Prostate gland (tissue), 2 donors: ENCODE data around the gene CYP3A4. TPM values are rescaled to one million over a fixed set of nuclear protein-coding genes. Genes with fewer than 3 reads are reported as not detected.
"Not testable (repeated sequence)": the region's sequence is repeated elsewhere in the genome, so short reads cannot be mapped to it uniquely, and the experiment has no call there.

Experiments
- DNase-seq: peaks from one replicate; pipeline ENCODE4 v3.0.0-alpha.2; 2019; ENCODE audit warnings: low spot score
- H3K27ac ChIP-seq, 2 donors: fragments of 200-600 bp; sonication (generic); 2 replicates each; pipeline ENCODE4 v1.5.1; 2017 to 2019
- H3K27me3 ChIP-seq: fragments of 200-600 bp; sonication (generic); replicated peaks from 2 replicates; pipeline ENCODE4 v1.5.1; 2019; ENCODE audit not compliant: insufficient read depth
- H3K36me3 ChIP-seq, 2 donors: fragments of 200-600 bp; sonication (generic); 1 replicate in 1 of 2; 2 replicates in 1 of 2; pipeline versions ENCODE4 v1.5.1 to v1.8.1; 2017 to 2019
- H3K4me1 ChIP-seq: fragments of 200-600 bp; sonication (generic); replicated peaks from 2 replicates; pipeline ENCODE4 v1.5.1; 2019
- H3K4me3 ChIP-seq, 2 donors: fragments of 200-600 bp; sonication (generic); 2 replicates each; pipeline ENCODE4 v1.5.1; 2017 to 2019
- H3K9me3 ChIP-seq: fragments of 200-600 bp; sonication (generic); 2 replicates; pipeline ENCODE4 v1.5.1; 2017
- POLR2A ChIP-seq: fragments of 450-650 bp; IDR thresholded peaks from one replicate; pipeline ENCODE4 v1.6.1; 2016; ENCODE audit warnings: antibody characterized with exemption, mild to moderate bottlenecking
- POLR2AphosphoS5 ChIP-seq: sonication (generic); formaldehyde crosslinking; IDR thresholded peaks from one replicate; pipeline ENCODE4 v1.6.1; 2017; ENCODE audit warnings: antibody characterized with exemption
- WGBS: methylation state at CpG from one replicate; pipeline ENCODE4 v1.1.5; 2018; 5-methylcytosine and 5-hydroxymethylcytosine counted together
- intact Hi-C: fragments of 100-400 bp; cut with DNase I; formaldehyde crosslinking; loops from one replicate; pipeline ENCODE4 v1.14.2; 2022
- total RNA-seq, 2 donors: library from RNA; depleted of rRNA; stranded (reverse); fragments of >200 nt; gene quantifications; one replicate each; pipeline ENCODE4 v1.1.0, GENCODE V29; 2016
- TF ChIP-seq, protein P1 (sequence below), 4 experiments: fragments of 200-600 bp in 2 of 4; fragments of 450-650 bp in 2 of 4; sonication (generic) in 2 of 4; IDR thresholded peaks; 1 replicate in 3 of 4; 2 replicates in 1 of 4; pipeline ENCODE4 v1.5.1; 2016 to 2019; ENCODE audit warnings: antibody characterized with exemption in 4 of 4, mild to moderate bottlenecking in 2 of 4, moderate library complexity in 2 of 4

The CYP3A4 gene
- total RNA-seq, 2 donors from 2014 or later, result not detected

DNA sequence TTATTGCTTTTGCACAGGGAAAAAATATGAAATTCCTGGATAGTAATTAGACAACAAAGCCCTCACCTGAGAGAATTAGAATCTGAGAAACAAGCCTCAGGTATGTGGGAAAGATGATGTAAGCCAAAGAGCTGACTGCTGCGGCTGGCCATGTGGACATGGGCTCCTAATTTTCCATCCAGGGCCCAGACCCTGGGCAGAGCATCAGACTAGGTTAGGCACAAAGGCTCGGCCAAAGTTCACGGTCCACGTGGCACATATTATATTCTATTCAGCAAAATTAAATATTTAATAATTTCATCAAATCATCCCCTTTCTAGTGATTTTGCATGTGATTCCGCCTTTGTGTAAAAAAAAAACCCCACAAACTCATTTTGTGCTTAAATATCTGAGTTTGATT is 5.1 kb downstream of the CYP3A4 start:
- TF ChIP-seq POLR2AphosphoS5 (no peak), POLR2A (no peak)
- TF ChIP-seq, protein P1, sequence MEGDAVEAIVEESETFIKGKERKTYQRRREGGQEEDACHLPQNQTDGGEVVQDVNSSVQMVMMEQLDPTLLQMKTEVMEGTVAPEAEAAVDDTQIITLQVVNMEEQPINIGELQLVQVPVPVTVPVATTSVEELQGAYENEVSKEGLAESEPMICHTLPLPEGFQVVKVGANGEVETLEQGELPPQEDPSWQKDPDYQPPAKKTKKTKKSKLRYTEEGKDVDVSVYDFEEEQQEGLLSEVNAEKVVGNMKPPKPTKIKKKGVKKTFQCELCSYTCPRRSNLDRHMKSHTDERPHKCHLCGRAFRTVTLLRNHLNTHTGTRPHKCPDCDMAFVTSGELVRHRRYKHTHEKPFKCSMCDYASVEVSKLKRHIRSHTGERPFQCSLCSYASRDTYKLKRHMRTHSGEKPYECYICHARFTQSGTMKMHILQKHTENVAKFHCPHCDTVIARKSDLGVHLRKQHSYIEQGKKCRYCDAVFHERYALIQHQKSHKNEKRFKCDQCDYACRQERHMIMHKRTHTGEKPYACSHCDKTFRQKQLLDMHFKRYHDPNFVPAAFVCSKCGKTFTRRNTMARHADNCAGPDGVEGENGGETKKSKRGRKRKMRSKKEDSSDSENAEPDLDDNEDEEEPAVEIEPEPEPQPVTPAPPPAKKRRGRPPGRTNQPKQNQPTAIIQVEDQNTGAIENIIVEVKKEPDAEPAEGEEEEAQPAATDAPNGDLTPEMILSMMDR (IDR thresholded peaks at IDR 0.05), result no peak
- H3K27ac ChIP-seq, result no peak overlapping the region
- no peaks in the 10 kb centered on the region for H3K9me3 ChIP-seq
- DNase-seq, result no peak
- no peaks in the 10 kb centered on the region for H3K27me3 ChIP-seq
- H3K4me3 ChIP-seq, result no peak overlapping the region
- H3K4me1 ChIP-seq, result no peaks in the 10 kb centered on the region
- intact Hi-C loops, result no loop called here
- H3K36me3 ChIP-seq, result no peaks in the 10 kb centered on the region
- 85% methylated on average over 5 of the region's 5 CpGs for WGBS

DNA sequence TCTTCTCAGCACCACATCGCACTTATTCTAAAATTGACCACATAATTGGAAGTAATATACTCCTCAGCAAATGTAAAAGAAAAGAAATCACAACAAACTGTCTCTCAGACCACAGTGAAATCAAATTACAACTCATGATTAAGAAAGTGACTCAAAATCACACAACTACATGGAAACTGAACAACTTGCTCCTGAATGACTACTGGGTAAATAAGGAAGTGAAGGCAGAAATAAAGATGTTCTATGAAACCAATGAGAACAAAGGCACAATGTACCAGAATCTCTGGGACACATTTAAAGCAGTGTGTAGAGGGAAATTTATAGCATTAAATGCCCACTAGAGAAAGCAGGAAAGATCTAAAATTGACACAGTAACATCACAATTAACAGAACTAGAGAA is 10.6 kb downstream of the CYP3A4 start:
- H3K27ac ChIP-seq, intact Hi-C loops, H3K4me3 ChIP-seq, DNase-seq, H3K9me3 ChIP-seq, H3K36me3 ChIP-seq, H3K4me1 ChIP-seq, H3K27me3 ChIP-seq: not testable (repeated sequence)
- WGBS, result 89% methylated on average over 1 of the region's 1 CpG

DNA sequence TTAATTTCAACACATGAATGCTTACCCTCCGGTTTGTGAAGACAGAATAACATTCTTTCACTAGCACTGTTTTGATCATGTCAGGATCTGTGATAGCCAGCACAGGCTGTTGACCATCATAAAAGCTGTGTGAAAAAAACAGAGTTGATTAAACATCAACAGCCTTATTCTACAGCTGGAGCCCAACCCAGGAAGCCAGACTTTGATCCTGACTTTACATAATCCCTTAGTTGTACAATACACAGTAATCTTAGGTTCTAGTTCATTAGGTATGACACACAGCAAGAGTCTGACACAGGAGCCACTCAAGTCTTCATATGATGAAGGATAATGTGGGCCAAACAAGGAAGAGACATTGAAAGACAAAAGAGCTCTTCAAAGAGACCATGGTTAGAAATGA is 11.4 kb downstream of the CYP3A4 start:
- no peaks in the 10 kb centered on the region for H3K9me3 ChIP-seq
- H3K4me1 ChIP-seq, result no peaks in the 10 kb centered on the region
- no peaks in the 10 kb centered on the region for H3K36me3 ChIP-seq
- no peaks in the 10 kb centered on the region for H3K27me3 ChIP-seq
- no peak overlapping the region for H3K4me3 ChIP-seq
- WGBS, result 86% methylated on average over 1 of the region's 1 CpG
- H3K27ac ChIP-seq, result no peak overlapping the region
- intact Hi-C loops, result no loop called here
- no peak for DNase-seq
- TF ChIP-seq POLR2AphosphoS5 (no peak), POLR2A (no peak)
- TF ChIP-seq, protein P1 (IDR thresholded peaks at IDR 0.05), result no peak

DNA sequence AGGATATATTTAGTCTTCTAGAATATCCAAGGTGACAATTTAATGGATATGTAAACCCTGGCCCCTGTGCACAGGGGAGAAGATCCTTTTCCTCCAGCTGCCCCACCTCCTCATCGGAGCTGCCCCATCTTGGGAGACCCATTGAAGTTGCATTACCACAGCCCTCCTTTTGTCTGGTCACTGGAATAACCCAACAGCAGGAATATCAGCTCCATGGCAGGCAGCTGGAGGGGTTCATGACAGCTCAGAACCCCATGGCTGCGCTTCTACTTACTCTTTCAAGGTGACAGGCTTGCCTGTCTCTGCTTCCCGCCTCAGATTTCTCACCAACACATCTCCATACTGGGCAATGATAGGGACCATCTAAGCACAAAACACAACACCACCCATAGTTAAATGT is 14.5 kb downstream of the CYP3A4 start:
- not testable (repeated sequence) for H3K27ac ChIP-seq, H3K27me3 ChIP-seq, DNase-seq, H3K4me3 ChIP-seq, H3K36me3 ChIP-seq, H3K9me3 ChIP-seq, H3K4me1 ChIP-seq
- intact Hi-C loops, result loop anchor here (10.0 kb wide), 2 partner anchors 55 to 95 kb away; partner anchors contain the start of gene CYP3A43
- WGBS, result 96% methylated on average over 3 of the region's 3 CpGs

DNA sequence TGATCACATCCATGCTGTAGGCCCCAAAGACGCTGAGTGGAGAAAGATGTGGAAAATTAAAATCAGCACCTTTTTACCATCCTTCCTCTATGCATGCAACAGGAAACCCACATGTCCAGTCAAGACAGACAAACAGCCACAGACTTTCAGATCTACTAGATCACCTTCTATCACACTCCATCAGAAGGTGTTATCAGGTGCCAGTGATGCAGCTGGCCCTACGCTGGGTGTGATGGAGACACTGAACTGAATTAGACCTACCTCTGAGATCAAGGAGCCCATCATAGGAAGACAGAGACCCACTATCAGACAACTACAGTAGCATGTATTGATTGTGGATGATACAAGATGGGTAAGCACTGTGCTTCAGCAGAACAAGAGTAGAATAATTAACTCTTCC is 15.5 kb downstream of the CYP3A4 start:
- 84% methylated on average over 2 of the region's 2 CpGs for WGBS
- Histone ChIP-seq H3K27ac (no peak overlapping the region), H3K4me1 (no peaks in the 10 kb centered on the region), H3K27me3 (no peaks in the 10 kb centered on the region), H3K9me3 (no peaks in the 10 kb centered on the region), H3K36me3 (no peaks in the 10 kb centered on the region), H3K4me3 (no peak overlapping the region)
- intact Hi-C loops, result loop anchor here (10.0 kb wide), 2 partner anchors 56 to 96 kb away; partner anchors contain the start of gene CYP3A43
- DNase-seq, result no peak
- TF ChIP-seq POLR2AphosphoS5 (no peak), POLR2A (no peak)
- TF ChIP-seq, protein P1 (IDR thresholded peaks at IDR 0.05), result no peak

DNA sequence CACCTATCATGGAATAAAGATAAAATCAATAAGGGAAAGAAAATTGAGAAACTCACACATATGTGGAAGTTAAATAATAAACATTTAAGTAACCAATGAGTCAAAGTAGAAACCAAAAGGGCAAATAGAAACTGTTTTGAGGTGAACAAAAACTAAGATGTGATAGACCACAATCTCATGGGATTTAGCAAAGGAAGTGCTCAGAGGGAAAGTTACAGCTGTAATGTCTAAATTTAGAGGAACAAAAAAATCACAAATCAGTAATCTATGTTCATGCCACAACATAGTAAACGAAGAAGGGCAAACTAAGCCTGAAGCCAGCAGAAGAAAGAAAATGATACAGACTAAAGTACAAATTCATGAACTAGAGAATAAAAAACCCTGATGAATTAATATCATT is 16.3 kb downstream of the CYP3A4 start:
- Histone ChIP-seq H3K36me3 (no peaks in the 10 kb centered on the region), H3K4me1 (no peaks in the 10 kb centered on the region), H3K9me3 (no peaks in the 10 kb centered on the region), H3K27ac (no peak overlapping the region), H3K27me3 (no peaks in the 10 kb centered on the region), H3K4me3 (no peak overlapping the region)
- WGBS, result 77% methylated on average over 1 of the region's 1 CpG
- DNase-seq, result no peak
- intact Hi-C loops, result loop anchor here (10.0 kb wide), 2 partner anchors 57 to 97 kb away; partner anchors contain the start of gene CYP3A43
- TF ChIP-seq POLR2A, result no peak
- TF ChIP-seq, protein P1 (IDR thresholded peaks at IDR 0.05), result no peak
- no peak for TF ChIP-seq POLR2AphosphoS5
